Islet of Langerhans (tissue), 1 donor: ENCODE data around the gene ACOXL.

Experiments used
- FAIRE-seq: peaks from one replicate; lab custom pipeline; 2011; peaks lifted over from hg19 to GRCh38; lab: Jason Lieb, UNC

ACOXL gene

DNA sequence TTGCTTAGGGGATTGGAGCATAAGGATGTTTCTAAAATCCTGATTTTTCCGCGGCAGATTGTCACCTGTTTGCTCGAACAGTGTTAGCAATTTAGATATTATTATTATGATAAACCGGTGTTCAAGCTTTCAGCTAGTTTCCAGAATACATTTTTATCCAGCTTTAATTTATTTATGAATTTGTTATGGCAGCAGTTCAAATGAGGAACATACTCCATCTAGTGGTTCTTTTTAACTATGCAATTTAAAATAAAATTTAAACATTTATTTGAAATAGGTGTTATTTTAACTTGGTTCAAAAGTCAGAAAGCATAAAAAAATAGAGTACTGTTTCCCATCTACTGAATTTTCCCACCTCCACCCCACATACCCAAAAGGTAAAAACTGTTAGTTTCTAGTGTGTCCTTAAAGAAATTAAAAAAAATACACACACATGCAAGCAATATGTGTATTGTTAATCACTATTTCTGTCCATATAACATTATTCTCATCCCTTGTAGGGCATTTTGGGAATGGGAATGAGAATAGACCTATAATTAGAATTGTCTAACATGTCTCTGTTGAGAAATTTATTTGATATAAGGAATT lies 23.2 kb downstream of the ACOXL start:
- peak; percentile 99 for FAIRE-seq

DNA sequence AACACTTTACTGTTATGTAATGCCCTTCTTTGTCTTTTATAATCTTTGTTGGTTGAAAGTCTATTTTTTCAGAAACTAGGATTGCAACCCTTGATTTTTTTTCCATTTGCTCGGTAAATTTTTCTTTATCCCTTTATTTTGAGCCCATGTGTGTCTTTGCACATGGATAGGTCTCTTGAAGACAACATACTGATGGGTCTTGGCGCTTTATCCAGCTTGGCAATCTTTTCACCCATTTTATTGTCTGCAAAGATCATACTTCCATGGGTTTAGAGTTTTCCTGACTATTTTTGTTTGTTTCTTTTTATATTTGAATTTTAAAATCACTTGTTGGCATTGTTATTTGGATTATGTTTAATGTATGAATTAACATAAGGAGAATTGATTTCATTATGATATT lies 27.0 kb downstream of the ACOXL start:
- no peak for FAIRE-seq

DNA sequence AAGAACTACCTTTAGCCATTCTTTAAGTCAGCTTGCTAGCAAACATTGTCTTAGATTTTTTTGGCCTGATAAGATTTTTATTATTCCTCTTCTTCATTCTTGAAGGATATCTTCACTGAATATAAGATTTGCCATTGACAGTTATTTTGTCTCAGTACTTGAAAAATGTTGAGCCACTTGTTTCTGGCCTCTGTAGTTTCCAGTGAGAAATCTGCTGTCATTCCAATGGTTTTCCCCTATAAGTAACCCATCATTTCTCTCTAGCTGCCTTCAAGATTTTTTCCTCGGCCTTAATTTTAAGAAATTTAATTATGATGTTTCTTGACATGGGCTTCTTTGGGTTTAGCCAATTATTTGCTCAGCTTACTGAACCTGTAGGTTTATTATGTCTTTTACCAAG lies 32.6 kb downstream of the ACOXL start:
- FAIRE-seq, result no peak

DNA sequence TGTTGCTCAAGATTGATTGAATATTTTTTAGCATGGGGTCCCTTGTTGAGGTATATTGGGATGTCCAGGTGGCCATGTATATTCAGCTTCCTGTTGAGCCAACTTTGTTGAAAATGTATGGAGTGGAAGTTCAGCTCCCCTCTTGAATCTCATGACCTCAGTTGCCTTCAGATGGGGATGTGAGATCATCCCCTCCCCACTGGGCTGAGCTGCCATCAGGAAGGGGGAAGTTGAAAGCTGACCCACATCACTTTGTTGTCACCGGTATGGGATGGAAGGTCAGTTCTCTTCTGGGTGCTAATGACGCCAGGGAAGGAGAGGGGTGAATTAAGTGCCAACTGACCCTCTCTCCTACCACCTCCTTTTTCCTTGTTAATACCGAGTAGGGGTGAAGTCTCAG lies 33.9 kb downstream of the ACOXL start:
- FAIRE-seq, result no peak

DNA sequence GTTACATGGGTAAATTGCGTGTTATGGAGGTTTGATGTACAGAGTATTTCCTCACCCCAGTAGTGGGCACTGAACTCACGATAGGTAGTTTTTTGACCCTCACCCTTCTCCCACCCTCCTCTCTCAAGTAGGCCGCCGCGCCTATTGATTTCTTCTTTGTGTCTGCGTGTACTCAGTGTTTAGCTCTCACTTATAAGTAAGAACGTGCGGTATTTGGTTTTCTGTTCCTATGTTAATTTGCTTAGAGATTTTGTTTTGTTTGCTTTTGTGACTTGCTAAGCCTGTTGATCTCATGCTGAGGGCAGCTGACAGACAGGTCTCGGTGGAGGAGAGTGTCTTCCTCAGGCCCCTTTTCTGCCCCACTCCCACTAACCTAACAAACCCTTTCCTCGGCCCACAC lies 36.2 kb downstream of the ACOXL start:
- no peak for FAIRE-seq

DNA sequence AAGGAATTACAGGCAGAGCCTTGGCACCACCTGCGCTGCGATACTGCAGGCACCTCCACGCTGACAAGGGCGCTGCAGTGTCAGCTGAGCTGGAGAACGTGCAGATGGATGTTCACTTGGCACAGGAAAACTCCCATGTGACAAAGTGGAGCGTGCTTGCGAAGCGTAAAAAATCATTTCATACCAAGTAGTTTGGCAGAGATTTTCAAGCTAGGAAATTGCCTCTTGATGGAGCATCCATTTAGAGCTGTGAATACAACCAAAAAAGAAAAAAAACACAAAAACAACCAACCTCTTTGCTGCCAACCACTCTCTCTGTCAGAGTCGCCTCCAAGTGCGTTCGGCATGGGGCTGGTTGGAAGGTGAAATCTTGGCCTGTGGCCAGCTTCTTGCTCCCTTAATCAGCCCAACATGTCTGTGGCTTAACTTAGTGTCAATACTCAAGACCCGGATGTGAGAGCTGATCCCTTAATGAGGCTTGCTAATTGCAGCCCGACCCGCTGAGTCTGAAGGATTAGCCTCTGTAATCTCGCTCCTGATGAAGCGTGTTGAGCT lies 38.1 kb downstream of the ACOXL start:
- peak; percentile 79 for FAIRE-seq

DNA sequence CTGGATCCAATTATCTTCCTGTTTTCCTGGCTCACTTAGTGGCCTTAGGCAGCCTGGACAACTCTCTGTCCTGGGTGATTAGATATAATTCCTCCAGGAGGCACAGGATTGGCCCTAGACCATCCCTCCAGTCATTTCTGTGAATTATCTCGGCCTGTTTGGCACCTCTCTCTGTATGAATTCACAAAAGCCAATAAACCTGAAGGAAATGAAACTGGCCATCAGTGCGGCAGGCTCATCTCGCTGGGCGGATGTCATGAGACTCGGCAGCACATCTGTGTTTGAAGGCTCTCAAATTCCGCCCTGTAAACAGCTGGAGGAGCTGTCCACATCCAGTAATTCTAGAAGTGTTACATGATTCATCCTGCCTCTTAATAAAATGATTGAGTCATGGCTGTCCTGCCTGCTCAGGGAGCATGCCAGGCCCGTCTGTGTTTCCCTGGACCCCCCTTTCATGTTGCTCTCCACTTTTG lies 38.6 kb downstream of the ACOXL start:
- no peak for FAIRE-seq

DNA sequence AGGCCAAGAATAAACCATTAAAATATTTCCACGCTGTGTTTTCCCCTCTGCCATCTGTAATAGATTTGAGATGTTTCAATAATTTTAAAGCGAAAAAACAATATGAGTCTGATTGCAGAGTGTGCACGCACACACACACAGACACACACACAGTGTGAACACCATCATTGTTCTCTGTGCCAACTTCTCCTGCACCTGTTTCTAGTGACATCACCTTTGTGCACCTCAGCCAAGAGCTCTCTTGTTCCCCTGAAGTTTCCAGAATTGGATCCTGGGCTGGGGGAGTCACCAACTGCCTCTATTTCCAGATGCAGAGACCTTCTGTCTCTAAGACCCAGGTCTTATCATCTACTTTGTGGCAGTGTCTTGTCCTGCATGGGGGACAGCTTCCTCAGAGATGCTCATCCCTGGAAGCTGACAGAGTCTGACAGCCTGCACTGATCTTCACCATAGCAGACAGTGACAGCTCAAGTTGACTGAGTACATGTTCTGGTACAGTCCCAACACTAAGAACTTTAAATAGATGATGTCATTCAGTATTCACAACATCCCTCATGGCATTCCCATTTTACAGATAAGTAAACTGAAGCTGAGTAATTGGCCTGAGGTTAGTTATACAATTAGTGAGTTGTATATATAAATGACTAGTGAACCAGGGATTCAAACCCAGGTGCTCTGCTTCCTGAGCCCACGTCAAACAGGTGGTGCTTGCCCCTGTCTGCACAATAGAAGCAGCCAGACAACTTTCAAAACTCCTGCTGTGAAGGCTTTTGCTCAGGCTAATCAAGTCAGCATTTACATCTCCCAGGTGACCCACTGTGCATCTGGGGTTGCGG lies 39.4 kb downstream of the ACOXL start:
- FAIRE-seq, result no peak

DNA sequence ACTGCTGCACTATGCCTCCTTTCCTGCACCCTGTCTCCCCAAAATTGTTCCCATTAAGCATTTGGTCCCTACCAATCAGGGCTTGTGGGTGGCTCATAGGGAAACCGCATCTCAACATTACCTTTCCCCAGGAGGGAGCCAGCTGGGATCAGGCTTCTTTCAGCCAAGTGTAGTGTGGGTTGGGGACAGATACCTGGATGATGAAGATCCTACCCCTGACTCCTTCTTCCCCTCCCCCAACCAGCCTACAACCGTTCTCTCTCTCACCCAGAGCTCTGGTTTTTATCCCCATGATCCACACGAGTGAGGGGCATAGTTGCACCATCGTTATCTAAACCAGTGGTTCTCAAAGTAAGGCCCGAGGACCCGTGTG lies 40.0 kb downstream of the ACOXL start:
- FAIRE-seq, result no peak

DNA sequence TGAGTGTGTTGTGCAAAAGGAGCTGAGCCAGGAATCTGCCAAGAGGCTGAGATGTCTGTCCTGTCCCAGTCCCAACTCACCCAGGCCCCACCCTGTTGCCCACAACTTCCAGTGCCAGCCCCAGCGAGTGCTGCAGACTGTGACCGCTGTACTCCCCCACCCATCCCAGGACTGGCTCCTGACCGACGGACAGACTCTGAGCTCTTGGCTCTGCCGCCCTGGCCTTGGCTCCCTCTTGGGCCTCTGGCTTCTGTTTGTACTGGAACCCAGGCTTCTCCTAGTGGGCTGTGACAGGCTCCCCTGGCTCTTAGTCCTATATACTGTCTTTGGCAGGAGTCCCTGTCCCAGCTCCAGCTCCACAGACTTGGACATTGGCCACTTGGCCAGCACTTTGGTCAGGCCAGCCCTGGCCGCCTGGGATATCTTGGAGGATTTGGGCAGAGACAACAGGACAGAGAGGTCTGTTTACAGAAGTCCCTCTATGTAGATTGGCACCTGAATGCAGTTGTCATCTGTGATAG lies 41.1 kb downstream of the ACOXL start:
- no peak for FAIRE-seq

DNA sequence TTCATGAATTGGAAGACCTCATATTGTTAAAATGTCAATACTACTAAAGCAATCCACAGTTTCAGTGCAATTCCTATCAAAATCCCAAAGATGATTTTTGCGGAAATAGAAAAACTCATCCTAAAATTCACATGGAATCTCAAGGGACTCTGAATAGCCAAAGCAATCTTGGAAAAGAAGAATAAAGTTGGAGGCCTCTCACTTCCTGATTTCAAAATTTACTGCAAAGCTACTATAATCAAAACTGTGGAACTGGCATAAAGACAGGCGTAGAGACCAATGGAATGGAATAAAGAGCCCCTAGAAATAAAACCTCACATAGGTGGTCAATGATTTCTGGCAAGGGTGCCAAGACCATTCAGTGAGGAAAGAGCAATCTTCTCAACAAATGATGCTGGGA lies 42.3 kb downstream of the ACOXL start:
- no peak for FAIRE-seq

DNA sequence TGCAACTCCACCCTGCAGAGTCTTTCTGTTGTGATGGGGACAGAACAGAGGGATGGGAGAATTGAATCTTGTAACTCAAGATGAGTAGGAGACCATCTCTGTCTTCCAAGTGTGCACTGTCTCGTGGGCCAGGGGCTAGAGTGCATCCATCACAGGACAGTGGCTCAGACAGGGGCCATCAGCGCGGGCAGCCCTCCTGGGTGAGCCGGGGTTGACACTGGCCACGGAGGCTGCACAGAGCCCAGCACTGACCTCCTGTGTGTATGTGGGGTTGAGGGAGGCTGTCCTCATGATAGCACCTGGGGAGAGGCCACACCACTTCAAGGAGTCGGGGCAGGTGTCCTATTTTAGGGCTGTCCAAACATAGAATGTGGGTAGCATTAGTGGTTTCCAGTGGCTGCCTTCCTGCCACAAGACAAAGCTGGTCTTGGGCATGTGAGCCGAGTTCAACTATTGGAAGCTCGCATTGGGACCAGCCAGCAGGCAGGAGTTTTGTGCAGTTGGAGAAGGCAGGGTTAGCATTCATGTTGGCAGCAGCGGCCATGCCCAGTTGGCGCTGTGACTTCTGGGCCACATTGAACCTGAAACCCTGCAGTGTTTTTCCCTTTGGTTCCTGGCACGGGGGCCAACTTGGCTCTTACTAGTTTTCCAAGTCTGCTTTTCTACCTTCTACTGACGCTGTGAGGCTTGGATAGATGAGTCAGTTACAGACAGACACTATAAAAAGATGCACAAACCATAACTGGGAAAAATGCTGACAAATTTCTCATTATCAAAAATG lies 45.3 kb downstream of the ACOXL start:
- FAIRE-seq, result no peak

DNA sequence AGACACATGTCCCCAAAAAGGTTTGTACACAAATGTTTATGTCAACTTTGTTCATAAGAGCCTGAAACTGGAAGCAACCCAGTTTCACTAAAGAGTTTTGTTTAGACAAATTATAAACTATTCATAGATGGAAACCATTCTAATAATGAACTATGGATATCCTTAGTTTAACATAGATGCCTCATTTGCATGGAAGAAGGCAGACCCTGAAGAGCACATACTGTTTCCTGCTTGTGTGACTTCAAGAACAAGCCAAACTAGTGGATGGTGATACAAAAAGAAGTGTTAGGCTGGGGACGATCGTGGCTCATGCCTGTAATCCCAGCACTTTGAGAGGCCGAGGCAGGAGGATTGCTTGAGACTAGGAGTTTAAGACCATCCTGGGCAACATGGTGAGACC lies 48.1 kb downstream of the ACOXL start:
- FAIRE-seq, result no peak

DNA sequence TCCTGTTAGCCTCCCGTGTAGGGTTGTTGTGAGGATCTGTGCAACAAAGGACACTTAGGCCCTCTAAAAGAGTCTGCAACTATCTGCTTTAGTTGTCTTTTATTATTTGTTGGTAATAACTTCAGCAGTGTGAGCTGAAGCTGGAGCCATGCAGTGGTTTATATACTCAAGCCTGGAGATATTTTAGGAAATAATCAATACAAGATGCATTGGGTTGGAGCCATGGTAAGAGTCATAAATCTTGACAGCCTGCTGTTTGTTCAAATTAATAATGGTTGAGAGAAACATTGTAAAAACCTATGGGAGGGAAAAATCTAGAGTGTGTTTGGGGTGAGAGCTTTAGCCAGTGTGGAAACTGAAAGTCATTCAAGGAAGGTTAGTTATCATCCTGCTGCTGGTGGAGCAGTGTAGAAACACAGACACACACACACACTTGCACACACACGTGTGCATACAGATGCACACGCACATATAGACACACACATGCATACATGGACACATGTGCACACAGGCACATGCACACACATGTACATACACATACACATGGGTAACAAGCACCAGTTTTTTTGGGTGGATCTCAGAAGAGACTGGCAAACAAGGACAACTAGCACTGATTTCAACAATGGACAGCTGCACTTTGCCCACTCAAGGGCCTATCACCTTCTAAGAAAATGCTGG lies 51.0 kb downstream of the ACOXL start:
- no peak for FAIRE-seq

DNA sequence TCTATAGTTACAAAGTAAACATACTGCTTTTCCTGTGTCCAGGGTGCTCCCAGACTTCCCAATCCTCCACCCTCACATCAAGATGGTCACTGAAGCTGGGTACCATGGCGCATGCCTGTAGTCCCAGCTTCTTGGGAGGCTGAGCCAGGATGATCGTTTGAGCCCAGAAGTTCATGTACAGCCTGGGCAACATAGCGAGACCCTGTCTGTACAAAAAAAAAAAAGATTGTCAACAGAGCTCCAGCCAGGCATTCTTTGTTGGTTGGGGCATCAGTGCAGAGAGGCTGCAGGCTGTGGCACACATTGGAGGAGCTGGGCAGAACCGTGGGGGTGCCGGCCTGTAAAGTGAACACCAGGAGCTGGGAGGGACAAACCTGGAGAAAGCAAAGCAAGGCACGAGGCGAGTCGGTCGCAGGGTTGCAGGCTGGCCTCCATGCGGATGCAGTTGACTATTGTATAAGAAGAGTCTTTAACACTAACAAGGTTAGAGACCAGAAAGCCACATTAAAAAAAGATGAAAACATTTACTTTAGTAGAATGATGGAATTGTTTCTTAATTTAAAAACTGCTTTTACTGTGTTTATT lies 51.8 kb downstream of the ACOXL start:
- no peak for FAIRE-seq

DNA sequence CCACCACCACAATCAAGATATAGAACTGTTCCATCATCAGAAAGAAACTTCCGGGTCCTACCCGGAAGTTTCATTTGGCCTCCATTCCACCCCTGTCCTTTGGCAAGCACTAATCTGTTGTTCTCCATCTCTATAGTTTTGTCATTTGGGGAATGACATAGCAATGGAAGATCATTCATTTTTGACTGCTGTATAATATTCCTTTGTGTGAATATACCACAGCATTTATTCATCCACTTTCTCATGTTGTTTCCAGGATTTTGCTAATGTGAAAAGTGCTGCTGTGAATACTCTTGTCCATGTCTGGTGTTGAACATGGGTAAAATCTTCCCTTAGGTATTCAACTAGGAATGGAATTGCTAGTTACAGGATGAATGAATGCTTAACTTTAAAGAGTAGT lies 53.1 kb downstream of the ACOXL start:
- no peak for FAIRE-seq

DNA sequence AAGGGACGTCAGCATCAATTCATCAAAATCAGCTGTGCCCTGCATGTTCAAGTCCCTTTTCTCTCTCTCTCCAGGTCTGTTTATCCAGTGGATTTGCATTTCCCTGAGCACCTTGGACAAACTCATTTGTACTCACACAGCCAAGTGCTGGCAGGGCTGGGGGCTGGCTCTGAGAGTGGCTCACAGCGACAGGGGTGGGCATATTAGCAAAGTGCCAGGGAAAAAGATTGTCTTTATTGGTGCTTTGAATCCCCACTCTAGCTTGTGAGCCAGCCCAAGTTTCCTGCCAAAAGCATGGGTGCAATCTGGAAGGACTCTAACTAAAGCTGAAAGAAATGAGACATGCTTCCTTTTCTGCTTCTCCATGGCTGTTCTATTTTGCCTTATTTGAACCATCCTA lies 56.6 kb downstream of the ACOXL start:
- FAIRE-seq, result no peak

DNA sequence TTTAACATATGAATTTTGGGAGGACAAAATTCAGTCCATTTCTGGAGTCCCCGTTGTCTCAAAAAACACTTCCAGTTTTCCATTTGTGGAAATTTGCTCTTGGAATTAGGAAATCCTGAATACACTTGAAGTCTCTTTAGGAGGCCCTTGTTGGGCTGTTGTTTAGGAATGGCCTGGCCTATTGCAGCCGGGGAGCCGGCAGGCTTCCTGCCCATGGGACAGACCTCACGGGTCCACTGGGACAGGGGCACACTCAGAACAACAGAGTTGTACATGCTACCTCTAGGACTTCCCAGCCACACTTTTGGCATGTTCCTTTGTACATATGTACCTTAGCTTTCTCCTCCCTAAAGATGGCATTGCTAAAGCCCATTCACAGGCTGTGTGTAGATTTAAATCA lies 57.3 kb downstream of the ACOXL start:
- FAIRE-seq, result no peak

DNA sequence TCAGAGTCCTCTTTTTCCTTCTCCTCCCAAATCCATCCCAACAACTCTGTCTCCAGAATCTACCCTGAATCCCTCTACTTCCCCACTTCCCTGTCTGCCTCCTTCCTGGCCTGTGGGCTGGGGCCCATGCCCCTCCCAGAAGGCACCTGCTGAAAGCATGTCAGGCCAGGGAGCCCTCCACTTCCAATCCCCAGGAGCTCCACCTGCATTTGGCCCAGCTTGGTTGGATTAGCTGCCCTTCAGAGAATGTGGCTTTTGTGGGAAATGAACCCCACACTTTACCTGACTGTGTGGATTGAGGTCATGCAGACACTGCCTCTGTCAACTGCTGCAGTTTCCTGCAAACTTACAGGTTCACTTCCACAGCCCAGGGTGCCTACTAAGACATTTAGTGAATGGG lies 58.5 kb downstream of the ACOXL start:
- FAIRE-seq, result no peak

DNA sequence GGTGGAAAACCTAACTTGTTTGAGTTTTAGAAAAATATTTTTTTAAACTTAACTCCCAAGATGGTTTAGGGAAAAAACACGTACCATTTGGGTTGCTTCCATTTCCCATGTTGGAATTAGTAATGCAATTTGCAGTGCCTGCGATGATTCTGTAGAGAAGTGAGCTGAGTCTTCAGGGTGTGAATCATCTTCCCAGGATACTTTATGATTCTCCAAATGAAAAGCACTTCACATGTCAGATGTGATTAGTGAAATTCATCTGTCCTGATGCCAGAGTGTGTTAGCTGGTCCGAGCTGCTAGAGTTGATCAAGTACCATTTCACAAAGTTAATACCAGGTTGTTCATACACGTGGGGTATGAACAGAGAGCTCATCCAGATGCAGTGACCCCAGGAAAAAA lies 59.1 kb downstream of the ACOXL start:
- FAIRE-seq, result no peak

DNA sequence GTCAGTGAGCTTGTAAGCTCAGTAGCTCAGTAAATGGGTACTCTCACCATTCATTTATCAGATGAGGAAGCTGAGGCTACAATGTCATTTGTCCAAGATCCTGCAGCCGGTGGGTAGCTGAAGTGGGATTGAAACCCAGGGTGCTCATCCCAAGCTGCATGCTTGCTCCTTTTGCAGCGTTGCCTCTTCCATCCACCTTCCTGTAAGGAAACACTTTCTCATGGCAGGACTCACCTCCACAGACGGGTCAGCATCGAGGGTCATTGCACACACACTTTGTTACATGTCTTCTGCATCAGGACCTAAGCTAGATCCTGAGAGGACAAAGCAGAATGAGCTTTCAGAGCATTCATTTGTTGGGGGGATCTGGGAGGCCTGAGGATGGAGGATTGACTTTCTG lies 60.7 kb downstream of the ACOXL start:
- FAIRE-seq, result no peak

DNA sequence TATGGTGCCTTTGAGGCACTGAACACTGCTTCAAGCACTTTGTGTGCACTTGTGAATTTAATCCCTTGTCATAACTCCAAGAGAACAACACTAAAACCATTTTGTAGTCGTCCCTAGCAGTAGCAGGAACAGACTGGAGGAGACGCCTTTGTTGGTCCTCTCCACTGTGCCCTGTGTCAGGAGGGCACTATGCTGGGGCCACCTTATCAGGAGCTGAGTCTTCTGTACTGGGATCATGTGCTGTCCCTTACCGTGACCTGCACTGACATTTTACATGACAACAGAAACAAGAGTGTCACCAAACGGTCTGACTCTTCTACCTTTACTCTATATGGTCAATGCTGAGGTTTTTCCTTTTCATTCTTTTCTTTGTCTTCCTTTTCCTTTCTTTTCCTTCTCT lies 62.0 kb downstream of the ACOXL start:
- FAIRE-seq, result no peak
